HCT116 (cell line): ENCODE results near the gene TOM1. TPM values are rescaled to one million over a fixed set of nuclear protein-coding genes. Genes with fewer than 3 reads are reported as not detected.

Experiments
- ATAC-seq: fragments of 200-7000 bp; cut with Tn5 transposase; 2 replicates; pipeline ENCODE4 v1.9.1; 2020; ENCODE audit warnings: mild to moderate bottlenecking, moderate library complexity
- BruUV-seq: library from RNA; stranded (reverse); fragments of 400-500 nt; replicated peaks from 2 replicates; lab custom pipeline; 2021; lab: Mats Ljungman, UMichigan
- CTCF ChIA-PET: fragments of 300-600 bp; sonication (Branson Sonifier 250); formaldehyde crosslinking; loops from one replicate; lab custom pipeline; 2021; ENCODE audit warnings: antibody characterized with exemption; lab: Charles Lee
- POLR2A ChIA-PET: fragments of 300-600, 350-600 bp; sonication (Branson Sonifier 250); formaldehyde crosslinking; loops from one replicate; lab custom pipeline; 2021; ENCODE audit warnings: antibody characterized with exemption; lab: Charles Lee
- RAD21 ChIA-PET, 2 experiments: fragments of 300-600 bp; sonication (Branson Sonifier 250); formaldehyde crosslinking; loops; one replicate each; lab custom pipeline; 2023; ENCODE audit warnings: low total read pairs in 2 of 2; ENCODE audit not compliant: uncharacterized antibody in 2 of 2, unreplicated experiment in 2 of 2, low non-redundant PET in 1 of 2; lab: Charles Lee
- DNase-seq: peaks from one replicate; pipeline ENCODE4 v3.0.0-alpha.2; 2010; ENCODE audit warnings: low read depth, low spot score
- H2AFZ ChIP-seq: fragments of 200-600 bp; shearing (Covaris generic), sonication (generic); 2 replicates; pipeline ENCODE4 v1.6.1; 2017; ENCODE audit warnings: low read depth, mixed run types, mixed read lengths, antibody characterized with exemption, low read length; ENCODE audit not compliant: poor library complexity, severe bottlenecking
- H3K27ac ChIP-seq: 2 replicates; pipeline ENCODE4 v1.5.1; 2012; ENCODE audit warnings: low read depth, low read length
- H3K27me3 ChIP-seq: fragments of 200-600 bp; sonication (generic); 2 replicates; pipeline ENCODE4 v1.6.1; 2016; ENCODE audit warnings: mixed run types, low read length, mixed read lengths; ENCODE audit not compliant: insufficient read depth
- H3K36me3 ChIP-seq, 2 experiments: fragments of 200-500 bp in 1 of 2; fragments of 200-600 bp in 1 of 2; sonication (Bioruptor generic) in 1 of 2; sonication (generic) in 1 of 2; 2 replicates each; pipeline versions ENCODE4 v1.5.1 to v1.6.1; 2014 to 2016; ENCODE audit warnings: low read length in 2 of 2, inconsistent platforms in 1 of 2, mixed read lengths in 1 of 2, mixed run types in 1 of 2; ENCODE audit not compliant: insufficient read depth in 2 of 2, control insufficient read depth in 1 of 2
- H3K4me1 ChIP-seq, 2 experiments: fragments of 200-600 bp in 1 of 2; sonication (generic) in 1 of 2; 2 replicates each; pipeline versions ENCODE4 v1.5.1 to v1.6.1; 2012 to 2017; ENCODE audit warnings: low read length in 2 of 2, inconsistent platforms in 1 of 2, mild to moderate bottlenecking in 1 of 2, mixed read lengths in 1 of 2, mixed run types in 1 of 2, moderate library complexity in 1 of 2; ENCODE audit not compliant: insufficient read depth in 2 of 2, control insufficient read depth in 1 of 2
- H3K4me2 ChIP-seq: fragments of 200-600 bp; sonication (generic); 2 replicates; pipeline ENCODE4 v1.6.1; 2017; ENCODE audit warnings: mixed run types, low read length, mixed read lengths
- H3K4me3 ChIP-seq, 2 experiments: fragments of 200-600 bp in 1 of 2; sonication (generic) in 1 of 2; replicated peaks in 1 of 2; 2 replicates each; pipeline ENCODE4 v1.5.1; 2011 to 2016; ENCODE audit warnings: low read length in 2 of 2, control low read depth in 1 of 2, low read depth in 1 of 2, mild to moderate bottlenecking in 1 of 2, mixed read lengths in 1 of 2, mixed run types in 1 of 2
- H3K79me2 ChIP-seq: fragments of 200-600 bp; sonication (generic); 2 replicates; pipeline ENCODE4 v1.6.1; 2017; ENCODE audit warnings: mild to moderate bottlenecking, mixed run types, low read length, moderate library complexity, mixed read lengths; ENCODE audit not compliant: insufficient read depth
- H3K9ac ChIP-seq: fragments of 200-600 bp; sonication (generic); 2 replicates; pipeline ENCODE4 v1.6.1; 2016; ENCODE audit warnings: low read length, mixed read lengths
- H3K9me2 ChIP-seq: fragments of 200-600 bp; sonication (generic), shearing (Covaris generic); 2 replicates; pipeline ENCODE4 v1.6.1; 2017; ENCODE audit warnings: mixed run types, mild to moderate bottlenecking, moderate library complexity; ENCODE audit not compliant: insufficient read depth
- H3K9me3 ChIP-seq, 2 experiments: fragments of 200-500 bp in 1 of 2; fragments of 200-600 bp in 1 of 2; sonication (Bioruptor generic) in 1 of 2; sonication (generic) in 1 of 2; 2 replicates each; pipeline ENCODE4 v1.6.1; 2014 to 2017; ENCODE audit warnings: low read length in 2 of 2, mixed read lengths in 2 of 2, inconsistent platforms in 1 of 2, low read depth in 1 of 2, mild to moderate bottlenecking in 1 of 2, mixed run types in 1 of 2, moderate library complexity in 1 of 2; ENCODE audit not compliant: control insufficient read depth in 1 of 2, insufficient read depth in 1 of 2
- H4K20me1 ChIP-seq: fragments of 200-600 bp; sonication (generic), shearing (Covaris generic); 2 replicates; pipeline ENCODE4 v1.6.1; 2017; ENCODE audit warnings: mixed run types, mild to moderate bottlenecking, moderate library complexity; ENCODE audit not compliant: insufficient read depth
- ATF3 ChIP-seq: IDR thresholded peaks from 2 replicates; pipeline ENCODE4 v1.6.1; 2012
- CBX3 ChIP-seq: IDR thresholded peaks from 2 replicates; pipeline ENCODE4 v1.6.1; 2012; ENCODE audit warnings: low read depth
- CEBPB ChIP-seq: IDR thresholded peaks from 2 replicates; pipeline ENCODE4 v1.6.1; 2012; ENCODE audit warnings: low read depth
- CTCF ChIP-seq, 3 experiments: fragments of 200-600 bp in 1 of 3; sonication (generic) in 1 of 3; IDR thresholded peaks in 2 of 3; conservative IDR thresholded peaks in 1 of 3; 2 replicates each; pipeline ENCODE4 v1.5.1; 2012 to 2017; ENCODE audit warnings: low read depth in 2 of 3, low read length in 2 of 3, antibody characterized with exemption in 1 of 3, borderline replicate concordance in 1 of 3, control low read depth in 1 of 3, mild to moderate bottlenecking in 1 of 3, mixed read lengths in 1 of 3, mixed run types in 1 of 3, moderate library complexity in 1 of 3; ENCODE audit not compliant: insufficient read depth in 1 of 3
- EZH2 ChIP-seq: fragments of 200-600 bp; sonication (generic); IDR thresholded peaks from 2 replicates; pipeline ENCODE4 v1.6.1; 2017; ENCODE audit warnings: antibody characterized with exemption, mixed run types
- FOSL1 ChIP-seq: IDR thresholded peaks from 2 replicates; pipeline ENCODE4 v1.6.1; 2012; ENCODE audit warnings: low read depth
- JUND ChIP-seq: IDR thresholded peaks from 2 replicates; pipeline ENCODE4 v1.6.1; 2012
- POLR2A ChIP-seq: IDR thresholded peaks from 2 replicates; pipeline ENCODE4 v1.7.0; 2011; ENCODE audit warnings: borderline replicate concordance; ENCODE audit not compliant: insufficient read depth, insufficient read length; ENCODE audit errors: extremely low read depth
- POLR2AphosphoS5 ChIP-seq: IDR thresholded peaks from 2 replicates; pipeline ENCODE4 v1.6.1; 2011; ENCODE audit warnings: mild to moderate bottlenecking, low read depth, low read length, moderate library complexity
- RAD21 ChIP-seq: IDR thresholded peaks from 2 replicates; pipeline ENCODE4 v1.6.1; 2012; ENCODE audit warnings: low read depth, mild to moderate bottlenecking
- SIN3A ChIP-seq: IDR thresholded peaks from 2 replicates; pipeline ENCODE4 v1.6.1; 2012; ENCODE audit warnings: low read depth
- SP1 ChIP-seq: IDR thresholded peaks from 2 replicates; pipeline ENCODE4 v1.6.1; 2012; ENCODE audit warnings: low read depth
- SRF ChIP-seq: IDR thresholded peaks from 2 replicates; pipeline ENCODE4 v1.6.1; 2012; ENCODE audit warnings: low read depth
- ZBTB33 ChIP-seq: IDR thresholded peaks from 2 replicates; pipeline ENCODE4 v1.6.1; 2011; ENCODE audit warnings: mild to moderate bottlenecking, low read length, moderate library complexity; ENCODE audit not compliant: insufficient replicate concordance; ENCODE audit errors: extremely low read depth
- ZFX ChIP-seq: fragments of 450-650 bp; IDR thresholded peaks from 2 replicates; pipeline ENCODE4 v1.6.1; 2017
- intact Hi-C: fragments of 100-400 bp; cut with micrococcal nuclease; formaldehyde crosslinking; loops from 2 replicates; pipeline ENCODE4 v1.10.0; 2022
- total RNA-seq: library from RNA; stranded (reverse); gene quantifications from one replicate; pipeline ENCODE4 v1.2.1, GENCODE V29; 2021; ENCODE audit not compliant: unreplicated experiment
- TF ChIP-seq, protein P1 (sequence below): IDR thresholded peaks from 2 replicates; pipeline ENCODE4 v1.6.1; 2012
- TF ChIP-seq, protein P2 (sequence below): IDR thresholded peaks from 2 replicates; pipeline ENCODE4 v1.6.1; 2012; ENCODE audit warnings: low read depth

Gene TOM1
- total RNA-seq, 1 experiment from 2014 or later, result 18.0 TPM

DNA sequence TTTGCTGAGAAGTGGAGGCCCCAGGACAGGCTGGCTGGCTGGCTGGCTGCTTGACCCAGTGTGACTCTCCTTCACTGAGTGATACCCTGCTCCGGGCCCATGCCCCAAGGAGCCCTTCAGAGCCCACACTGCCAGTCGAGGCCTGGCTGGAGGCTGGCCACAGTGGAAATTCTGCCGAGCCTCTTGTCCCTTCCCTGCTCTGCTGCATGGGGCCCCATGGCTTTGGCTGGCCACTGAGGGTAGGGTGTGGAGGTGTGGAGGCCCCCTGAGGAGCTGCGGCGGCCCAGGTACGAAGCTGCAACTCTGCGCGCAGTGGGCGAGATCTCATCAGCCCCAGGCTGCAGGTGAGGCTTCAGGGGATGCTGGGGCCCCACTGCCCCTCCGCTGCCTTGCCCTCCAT is 47.8 kb downstream of the TOM1 start:
- no peaks in the 10 kb centered on the region for H3K9me2 ChIP-seq
- no peak overlapping the region for H3K27ac ChIP-seq
- H3K4me2 ChIP-seq, result no peak overlapping the region
- ATAC-seq (no peak), DNase-seq (no peak)
- no peaks in the 10 kb centered on the region for H3K36me3 ChIP-seq
- no peak overlapping the region for H3K9ac ChIP-seq
- intact Hi-C loops, result no loop called here
- TF ChIP-seq JUND, result no peak
- TF ChIP-seq, protein P1, sequence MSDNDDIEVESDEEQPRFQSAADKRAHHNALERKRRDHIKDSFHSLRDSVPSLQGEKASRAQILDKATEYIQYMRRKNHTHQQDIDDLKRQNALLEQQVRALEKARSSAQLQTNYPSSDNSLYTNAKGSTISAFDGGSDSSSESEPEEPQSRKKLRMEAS, result no peak
- TF ChIP-seq SRF, result no peak
- TF ChIP-seq SIN3A, result no peak
- no peak for TF ChIP-seq CEBPB
- TF ChIP-seq, protein P2, sequence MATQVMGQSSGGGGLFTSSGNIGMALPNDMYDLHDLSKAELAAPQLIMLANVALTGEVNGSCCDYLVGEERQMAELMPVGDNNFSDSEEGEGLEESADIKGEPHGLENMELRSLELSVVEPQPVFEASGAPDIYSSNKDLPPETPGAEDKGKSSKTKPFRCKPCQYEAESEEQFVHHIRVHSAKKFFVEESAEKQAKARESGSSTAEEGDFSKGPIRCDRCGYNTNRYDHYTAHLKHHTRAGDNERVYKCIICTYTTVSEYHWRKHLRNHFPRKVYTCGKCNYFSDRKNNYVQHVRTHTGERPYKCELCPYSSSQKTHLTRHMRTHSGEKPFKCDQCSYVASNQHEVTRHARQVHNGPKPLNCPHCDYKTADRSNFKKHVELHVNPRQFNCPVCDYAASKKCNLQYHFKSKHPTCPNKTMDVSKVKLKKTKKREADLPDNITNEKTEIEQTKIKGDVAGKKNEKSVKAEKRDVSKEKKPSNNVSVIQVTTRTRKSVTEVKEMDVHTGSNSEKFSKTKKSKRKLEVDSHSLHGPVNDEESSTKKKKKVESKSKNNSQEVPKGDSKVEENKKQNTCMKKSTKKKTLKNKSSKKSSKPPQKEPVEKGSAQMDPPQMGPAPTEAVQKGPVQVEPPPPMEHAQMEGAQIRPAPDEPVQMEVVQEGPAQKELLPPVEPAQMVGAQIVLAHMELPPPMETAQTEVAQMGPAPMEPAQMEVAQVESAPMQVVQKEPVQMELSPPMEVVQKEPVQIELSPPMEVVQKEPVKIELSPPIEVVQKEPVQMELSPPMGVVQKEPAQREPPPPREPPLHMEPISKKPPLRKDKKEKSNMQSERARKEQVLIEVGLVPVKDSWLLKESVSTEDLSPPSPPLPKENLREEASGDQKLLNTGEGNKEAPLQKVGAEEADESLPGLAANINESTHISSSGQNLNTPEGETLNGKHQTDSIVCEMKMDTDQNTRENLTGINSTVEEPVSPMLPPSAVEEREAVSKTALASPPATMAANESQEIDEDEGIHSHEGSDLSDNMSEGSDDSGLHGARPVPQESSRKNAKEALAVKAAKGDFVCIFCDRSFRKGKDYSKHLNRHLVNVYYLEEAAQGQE, result no peak
- no peak for TF ChIP-seq POLR2AphosphoS5
- TF ChIP-seq POLR2A, result no peak
- no peak for TF ChIP-seq ZFX
- no peak for TF ChIP-seq ATF3
- TF ChIP-seq CBX3, result no peak
- TF ChIP-seq FOSL1, result no peak
- TF ChIP-seq ZBTB33, result no peak
- no peak for TF ChIP-seq SP1
- no peak for TF ChIP-seq CTCF (IDR thresholded peaks at IDR 0.05 in 2 of 3, conservative IDR thresholded peaks at IDR 0.05 in 1 of 3; ENCODE audit: borderline replicate concordance in 1 of 3, insufficient read depth in 1 of 3, low read depth in 2 of 3, low read length in 2 of 3)
- TF ChIP-seq RAD21, result no peak
- TF ChIP-seq EZH2, result no peak
- no peaks in the 10 kb centered on the region for H3K79me2 ChIP-seq
- no peak overlapping the region for H3K4me3 ChIP-seq
- no TSS peak for BruUV-seq
- ChIA-PET POLR2A (no interaction called here), CTCF (no interaction called here), RAD21 (no interaction called here)
- H3K4me1 ChIP-seq, result peaks cover 2 to 17% of the 10 kb centered on the region in 2 experiments; a peak in 3 of 4 replicates
- no peaks in the 10 kb centered on the region for H4K20me1 ChIP-seq
- peaks cover 0 to 8% of the 10 kb centered on the region in 2 experiments; a peak in 1 of 4 replicates for H3K9me3 ChIP-seq
- no peak overlapping the region for H2AFZ ChIP-seq
- no peaks in the 10 kb centered on the region for H3K27me3 ChIP-seq
